GM19328 (cell line): ENCODE measurements around the gene NDUFB6.
"Not testable (repeated sequence)": the region's sequence is repeated elsewhere in the genome, so short reads cannot be mapped to it uniquely, and the experiment has no call there.

Experiments used
- ATAC-seq: cut with Tn5 transposase; IDR thresholded peaks from one replicate; pipeline ENCODE4 v1.9.1; 2021; ENCODE audit warnings: mild to moderate bottlenecking, moderate library complexity; ENCODE audit not compliant: unreplicated experiment

Gene NDUFB6

GRCh38 chr9:32572900-32573523, at the start of gene NDUFB6:
Gene NDUFB6, minus strand, starts transcription at chr9:32573159. Its CDS starts 99 bp downstream, at chr9:32573060.
- ATAC-seq = peak; percentile 79

DNA sequence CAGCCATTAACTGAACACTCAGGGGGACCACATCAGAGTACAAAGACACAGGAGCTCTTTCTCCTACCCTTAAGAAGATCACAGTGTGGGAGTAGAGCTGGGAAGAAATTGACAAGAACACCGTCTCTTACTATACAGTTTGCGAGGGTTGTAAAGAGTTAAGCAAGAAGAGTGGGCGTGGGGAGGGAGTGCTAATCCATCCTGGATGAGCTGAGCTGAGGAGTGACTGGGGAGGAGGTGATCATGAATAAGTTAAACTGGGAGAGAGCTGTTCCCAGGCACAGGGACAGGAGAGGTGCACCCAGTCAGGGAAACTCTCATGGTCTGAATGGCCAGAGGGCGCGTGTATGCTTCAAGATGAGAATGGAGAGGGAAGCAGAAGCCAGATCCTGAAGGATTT, 45.3 kb upstream of the NDUFB6 start:
- no peak for ATAC-seq

DNA sequence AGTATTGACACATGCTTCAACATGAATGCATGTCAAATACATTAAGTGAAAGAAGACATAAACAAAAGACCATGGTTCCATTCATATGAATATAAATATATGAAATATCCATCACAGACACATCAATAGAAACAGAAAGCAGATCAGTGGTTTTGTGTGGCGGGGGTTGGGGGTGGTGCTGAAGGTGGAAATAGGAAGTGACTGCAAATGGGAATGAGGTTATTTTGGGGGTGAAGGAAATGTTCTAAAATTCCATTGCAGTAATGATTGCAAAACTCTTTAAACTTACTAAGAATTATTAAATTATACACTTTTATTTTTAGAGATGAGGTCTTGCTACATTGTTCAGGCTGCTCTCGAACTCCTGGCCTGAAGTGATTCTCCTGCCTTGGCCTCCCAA, 33.9 kb upstream of the NDUFB6 start:
- ATAC-seq = no peak

- no peak for ATAC-seq
These were observed 31.2 kb upstream of the NDUFB6 start for GRCh38 chr9:32603914-32604852.

DNA sequence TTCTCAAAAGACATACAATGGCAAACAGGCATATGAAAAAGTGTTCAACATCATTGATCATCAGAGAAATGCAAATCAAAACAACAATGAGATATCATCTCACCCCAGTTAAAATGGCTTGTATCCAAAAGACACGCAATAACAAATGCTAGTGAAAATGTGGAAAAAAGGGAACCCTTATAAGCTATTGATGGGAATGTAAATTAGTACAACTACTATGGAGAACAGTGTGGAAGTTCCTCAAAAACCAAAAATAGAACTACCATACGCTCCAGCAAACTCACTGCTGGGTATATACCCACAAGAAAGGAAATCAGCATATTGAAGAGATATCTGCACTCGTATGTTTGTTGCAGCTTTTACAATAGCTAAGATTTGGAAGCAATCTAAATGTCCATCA, 26.1 kb upstream of the NDUFB6 start:
- not testable (repeated sequence) for ATAC-seq

DNA sequence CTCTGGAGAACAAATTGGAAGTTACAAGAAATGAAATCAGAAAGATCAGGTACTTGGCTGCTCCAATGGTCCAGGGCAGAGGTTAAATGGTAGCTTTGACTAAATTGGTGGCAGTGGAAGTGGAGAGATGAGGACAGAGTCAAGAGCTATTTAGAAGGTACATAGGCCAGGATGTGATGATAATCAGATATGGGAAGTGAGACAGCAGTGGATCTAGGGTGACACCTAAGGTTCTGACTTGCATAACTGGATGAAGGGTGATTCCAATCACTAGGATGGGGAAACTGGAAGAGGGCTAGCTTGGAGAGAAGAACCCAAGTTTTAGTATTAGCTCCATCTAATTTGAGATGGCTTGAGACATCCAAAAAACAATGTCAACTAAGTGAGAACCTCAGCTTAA, 24.0 kb upstream of the NDUFB6 start:
- no peak for ATAC-seq

GRCh38 chr9:32596096-32596865, 23.3 kb upstream of the NDUFB6 start:
- no peak for ATAC-seq

- ATAC-seq = no peak
These were observed 17.9 kb upstream of the NDUFB6 start for GRCh38 chr9:32590898-32591297.

- ATAC-seq = no peak
These were observed 17.5 kb upstream of the NDUFB6 start for GRCh38 chr9:32590476-32590875.

GRCh38 chr9:32589083-32589723, 16.2 kb upstream of the NDUFB6 start:
- no peak for ATAC-seq

DNA sequence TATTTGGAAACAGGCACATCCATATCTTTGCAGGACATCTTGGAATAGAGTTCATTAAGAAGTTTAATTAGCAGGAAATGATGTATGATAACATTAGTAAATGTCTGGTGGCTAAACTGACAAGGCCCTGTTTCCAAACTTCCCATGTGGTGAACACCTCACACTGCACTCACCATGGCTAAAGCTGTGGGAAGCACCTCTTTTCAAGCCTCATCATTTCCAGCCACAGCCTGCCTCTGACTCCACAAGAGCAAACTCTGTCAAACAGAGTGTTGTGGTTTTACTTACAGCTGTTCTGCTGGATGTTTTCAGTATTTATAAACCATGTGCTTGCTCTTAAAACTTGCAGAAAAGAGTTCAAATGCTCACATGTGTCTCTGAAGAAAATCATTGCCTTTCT, 14.9 kb upstream of the NDUFB6 start:
- ATAC-seq = no peak

DNA sequence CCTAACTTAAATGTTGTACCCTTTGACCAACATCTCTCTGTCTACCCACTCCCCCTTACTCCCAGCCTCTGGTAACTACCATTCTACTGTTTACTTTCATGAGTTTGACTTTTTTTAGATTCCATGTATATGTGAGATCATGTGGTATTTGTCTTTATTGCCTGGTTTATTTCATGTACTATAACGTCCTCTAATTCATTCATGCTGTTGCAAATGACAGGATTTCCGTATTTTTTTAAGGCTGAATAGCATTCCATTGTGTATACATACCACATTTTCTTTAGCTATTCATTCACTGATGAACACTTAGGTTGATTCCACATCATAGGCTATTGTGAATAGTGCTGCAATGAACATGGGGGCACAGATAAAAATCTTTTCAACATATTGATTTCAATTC, 11.8 kb upstream of the NDUFB6 start:
- no peak for ATAC-seq

DNA sequence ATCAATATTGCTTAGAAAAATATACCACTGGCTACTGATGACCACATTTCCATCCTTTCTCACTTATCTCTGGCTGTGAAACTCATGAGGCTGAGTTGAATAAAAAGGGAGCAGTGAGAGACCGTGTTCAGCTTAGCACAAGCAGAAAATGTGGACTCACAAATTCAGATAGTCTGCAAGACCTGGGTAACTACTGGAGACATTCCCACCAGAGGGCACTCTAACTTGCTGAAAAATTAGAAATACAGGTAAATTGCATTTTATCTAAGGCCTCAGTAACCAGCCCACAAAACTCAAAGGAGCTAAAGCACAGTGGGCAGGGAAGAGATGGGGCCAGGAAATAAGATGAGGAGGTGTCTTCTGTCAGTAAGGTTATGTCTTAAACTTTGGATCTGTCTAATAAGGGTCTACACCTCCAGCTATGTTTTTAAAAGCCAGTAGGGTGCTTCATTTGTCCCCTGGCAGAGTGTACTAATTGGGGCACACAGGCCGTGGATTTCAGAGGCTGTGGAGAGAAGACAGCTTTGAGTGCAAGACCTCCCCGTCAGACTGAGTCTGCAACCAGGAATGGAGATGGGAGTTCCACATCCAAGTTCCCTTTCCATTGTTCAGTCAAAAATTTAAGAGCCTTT, 8.7 kb upstream of the NDUFB6 start:
- no peak for ATAC-seq

GRCh38 chr9:32580631-32581300, 7.8 kb upstream of the NDUFB6 start:
- ATAC-seq = no peak

DNA sequence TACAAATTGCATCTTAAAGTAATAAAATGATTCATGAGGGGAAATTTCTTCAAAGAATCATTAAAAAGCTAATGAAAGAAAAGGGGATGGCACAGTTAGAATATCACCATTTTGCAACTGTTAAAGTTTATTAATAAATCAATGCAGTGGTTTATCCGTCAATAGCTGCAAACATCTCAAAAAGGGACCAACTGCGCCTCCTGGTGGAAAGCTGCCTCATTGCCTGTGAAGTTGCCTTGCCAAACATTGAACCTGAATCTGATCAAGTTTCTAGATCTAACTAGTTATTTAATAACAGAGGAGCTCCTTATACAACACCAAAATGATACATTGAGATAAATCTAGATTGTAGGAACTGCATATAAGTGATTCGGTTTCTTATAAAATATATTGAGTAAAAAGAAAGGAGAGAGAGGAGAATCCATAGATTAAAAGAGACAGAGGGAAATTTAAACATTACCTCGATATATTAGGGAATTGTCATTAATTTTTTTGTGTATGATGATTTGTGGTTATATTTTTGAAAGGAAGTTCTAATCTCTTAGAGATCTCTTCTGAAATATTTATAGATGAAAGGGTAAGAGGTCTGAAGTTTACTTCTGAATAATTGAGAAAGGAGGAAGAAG, 6.9 kb upstream of the NDUFB6 start:
- no peak for ATAC-seq

DNA sequence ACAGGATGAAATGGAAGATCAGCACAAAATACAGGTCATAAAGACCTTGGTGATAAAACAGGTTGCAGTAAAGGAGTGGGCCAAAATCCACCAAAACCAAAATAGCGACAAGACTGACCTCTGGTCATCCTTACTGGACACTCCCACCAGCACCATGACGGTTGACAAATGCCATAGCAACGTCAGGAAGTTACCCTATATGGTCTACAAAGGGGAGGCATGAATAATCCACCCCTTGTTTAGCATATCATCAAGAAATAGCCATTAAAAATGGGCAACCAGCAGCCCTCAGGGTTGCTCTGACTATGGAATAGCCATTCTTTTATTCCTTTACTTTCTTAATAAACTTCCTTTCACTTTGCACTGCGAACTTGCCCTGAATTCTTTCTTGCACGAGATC, 6.0 kb upstream of the NDUFB6 start:
- ATAC-seq = no peak

- no peak for ATAC-seq
These were observed 4.4 kb upstream of the NDUFB6 start for GRCh38 chr9:32577316-32577715.

DNA sequence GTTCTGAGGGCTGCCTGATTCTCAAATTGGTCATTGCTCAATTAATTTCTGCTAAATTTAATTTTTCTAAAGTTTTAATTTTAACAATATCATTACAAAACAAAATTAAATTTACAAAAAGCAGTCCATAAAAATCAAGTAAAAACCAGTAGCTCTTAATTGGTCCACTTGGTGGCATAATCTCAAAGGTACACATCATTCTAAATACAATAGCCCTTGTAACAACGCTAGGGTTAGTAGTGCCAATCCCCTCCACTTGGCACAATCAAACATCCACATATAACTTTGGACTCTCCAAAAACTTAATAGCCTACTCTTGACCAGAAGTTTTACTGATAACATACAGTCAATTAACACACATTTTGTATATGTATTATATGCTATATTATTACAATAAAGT, 1.9 kb upstream of the NDUFB6 start:
- no peak for ATAC-seq

DNA sequence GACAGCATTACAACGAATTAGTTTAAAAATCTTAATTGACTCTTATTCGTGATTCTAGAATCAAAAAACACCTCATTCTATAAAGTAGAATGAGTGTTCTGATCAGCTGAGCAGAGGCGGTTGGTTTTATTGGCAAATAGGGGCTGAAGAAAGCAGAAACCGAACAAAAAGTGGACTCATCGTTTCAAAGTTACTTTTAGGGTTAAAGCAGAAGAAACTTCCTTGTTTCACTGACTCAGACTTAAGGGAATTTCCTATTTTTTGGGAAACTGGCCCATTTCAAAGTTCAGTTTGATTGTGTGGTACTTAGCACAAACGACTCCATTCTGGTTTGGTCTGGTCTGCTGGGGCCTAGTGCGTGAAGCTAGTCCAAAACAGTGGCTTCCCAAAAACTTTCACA, 862 bp upstream of the NDUFB6 start:
- ATAC-seq = no peak
